Testis (tissue), 2 donors: ENCODE data around the gene PPARA.

Source experiments
- CTCF ChIP-seq, 3 experiments: fragments of 450-650 bp in 2 of 3; fragments of 200-600 bp in 1 of 3; sonication (generic) in 1 of 3; IDR thresholded peaks; one replicate each; pipeline ENCODE4 v1.5.1; 2016 to 2019; ENCODE audit warnings: antibody characterized with exemption in 3 of 3, mild to moderate bottlenecking in 2 of 3, moderate library complexity in 1 of 3
- POLR2A ChIP-seq: fragments of 450-650 bp; IDR thresholded peaks from one replicate; pipeline ENCODE4 v1.6.1; 2017; ENCODE audit warnings: antibody characterized with exemption, mild to moderate bottlenecking, moderate library complexity

GRCh38 chr22:46292173-46292572 lies 141.8 kb downstream of the PPARA start:
- no peak for TF ChIP-seq POLR2A
- no peak for TF ChIP-seq CTCF (IDR thresholded peaks at IDR 0.05)
